Measurements from ENCODE around the gene AACS.

The AACS gene

GRCh38 chr12:125113263-125113662 lies 48.0 kb downstream of the AACS start:
- H3K9ac ChIP-seq (ENCODE audit: low read length) = no peak overlapping the region
- peaks cover 5% of the 10 kb centered on the region for H3K36me3 ChIP-seq (ENCODE audit: insufficient read depth, low read length)
- H3K4me3 ChIP-seq (ENCODE audit: low read depth in 1 of 2, low read length in 2 of 2) = no peak overlapping the region
- H3K9me3 ChIP-seq (ENCODE audit: low read length) = no peaks in the 10 kb centered on the region
- no peak overlapping the region for H3K27ac ChIP-seq (ENCODE audit: low read depth, low read length)
- H3K27me3 ChIP-seq (ENCODE audit: control insufficient read depth in 1 of 2, insufficient read depth in 2 of 2, low read length in 2 of 2) = no peaks in the 10 kb centered on the region
- H3K4me1 ChIP-seq (ENCODE audit: insufficient read depth, low read length) = no peaks in the 10 kb centered on the region

- no peaks in the 10 kb centered on the region for H3K9me3 ChIP-seq (ENCODE audit: low read length)
- H3K27me3 ChIP-seq (ENCODE audit: control insufficient read depth in 1 of 2, insufficient read depth in 2 of 2, low read length in 2 of 2) = no peaks in the 10 kb centered on the region
- H3K9ac ChIP-seq (ENCODE audit: low read length) = no peak overlapping the region
- H3K4me1 ChIP-seq (ENCODE audit: insufficient read depth, low read length) = no peaks in the 10 kb centered on the region
- no peak overlapping the region for H3K4me3 ChIP-seq (ENCODE audit: low read depth in 1 of 2, low read length in 2 of 2)
- H3K36me3 ChIP-seq (ENCODE audit: insufficient read depth, low read length) = peaks cover 5% of the 10 kb centered on the region
- no peak overlapping the region for H3K27ac ChIP-seq (ENCODE audit: low read depth, low read length)
Observed at GRCh38 chr12:125113789-125114188, 48.6 kb downstream of the AACS start.

- Histone ChIP-seq H3K27me3 (ENCODE audit: control insufficient read depth in 1 of 2, insufficient read depth in 2 of 2, low read length in 2 of 2) (no peaks in the 10 kb centered on the region), H3K4me3 (ENCODE audit: low read depth in 1 of 2, low read length in 2 of 2) (no peak overlapping the region), H3K4me1 (ENCODE audit: insufficient read depth, low read length) (no peaks in the 10 kb centered on the region), H3K27ac (ENCODE audit: low read depth, low read length) (no peak overlapping the region), H3K9me3 (ENCODE audit: low read length) (no peaks in the 10 kb centered on the region), H3K36me3 (ENCODE audit: insufficient read depth, low read length) (no peaks in the 10 kb centered on the region), H3K9ac (ENCODE audit: low read length) (no peak overlapping the region)
Observed at GRCh38 chr12:125114365-125115141, 49.3 kb downstream of the AACS start.

- Histone ChIP-seq H3K4me1 (ENCODE audit: insufficient read depth, low read length) (no peaks in the 10 kb centered on the region), H3K9me3 (ENCODE audit: low read length) (no peaks in the 10 kb centered on the region), H3K27ac (ENCODE audit: low read depth, low read length) (no peak overlapping the region), H3K27me3 (ENCODE audit: control insufficient read depth in 1 of 2, insufficient read depth in 2 of 2, low read length in 2 of 2) (no peaks in the 10 kb centered on the region), H3K9ac (ENCODE audit: low read length) (no peak overlapping the region), H3K36me3 (ENCODE audit: insufficient read depth, low read length) (peaks cover 7% of the 10 kb centered on the region), H3K4me3 (ENCODE audit: low read depth in 1 of 2, low read length in 2 of 2) (no peak overlapping the region)
Observed at GRCh38 chr12:125120566-125120965, 55.3 kb downstream of the AACS start.

- H3K4me1 ChIP-seq (ENCODE audit: insufficient read depth, low read length) = no peaks in the 10 kb centered on the region
- H3K27ac ChIP-seq (ENCODE audit: low read depth, low read length) = no peak overlapping the region
- H3K9me3 ChIP-seq (ENCODE audit: low read length) = no peaks in the 10 kb centered on the region
- H3K36me3 ChIP-seq (ENCODE audit: insufficient read depth, low read length) = peaks cover 7% of the 10 kb centered on the region
- H3K27me3 ChIP-seq (ENCODE audit: control insufficient read depth in 1 of 2, insufficient read depth in 2 of 2, low read length in 2 of 2) = no peaks in the 10 kb centered on the region
- no peak overlapping the region for H3K9ac ChIP-seq (ENCODE audit: low read length)
- H3K4me3 ChIP-seq (ENCODE audit: low read depth in 1 of 2, low read length in 2 of 2) = no peak overlapping the region
Observed at GRCh38 chr12:125121106-125121505, 55.9 kb downstream of the AACS start.

- no peaks in the 10 kb centered on the region for H3K4me1 ChIP-seq (ENCODE audit: insufficient read depth, low read length)
- peaks cover 7% of the 10 kb centered on the region for H3K36me3 ChIP-seq (ENCODE audit: insufficient read depth, low read length)
- H3K9me3 ChIP-seq (ENCODE audit: low read length) = no peaks in the 10 kb centered on the region
- no peak overlapping the region for H3K27ac ChIP-seq (ENCODE audit: low read depth, low read length)
- H3K4me3 ChIP-seq (ENCODE audit: low read depth in 1 of 2, low read length in 2 of 2) = no peak overlapping the region
- no peak overlapping the region for H3K9ac ChIP-seq (ENCODE audit: low read length)
- no peaks in the 10 kb centered on the region for H3K27me3 ChIP-seq (ENCODE audit: control insufficient read depth in 1 of 2, insufficient read depth in 2 of 2, low read length in 2 of 2)
Observed at GRCh38 chr12:125122668-125123067, 57.4 kb downstream of the AACS start.

GRCh38 chr12:125124320-125124966 lies 59.2 kb downstream of the AACS start:
- Histone ChIP-seq H3K4me1 (ENCODE audit: insufficient read depth, low read length) (no peaks in the 10 kb centered on the region), H3K27me3 (ENCODE audit: control insufficient read depth in 1 of 2, insufficient read depth in 2 of 2, low read length in 2 of 2) (no peaks in the 10 kb centered on the region), H3K9me3 (ENCODE audit: low read length) (no peaks in the 10 kb centered on the region), H3K36me3 (ENCODE audit: insufficient read depth, low read length) (peaks cover 8% of the 10 kb centered on the region), H3K4me3 (ENCODE audit: low read depth in 1 of 2, low read length in 2 of 2) (no peak overlapping the region), H3K9ac (ENCODE audit: low read length) (no peak overlapping the region), H3K27ac (ENCODE audit: low read depth, low read length) (no peak overlapping the region)

- H3K4me3 ChIP-seq (ENCODE audit: low read depth in 1 of 2, low read length in 2 of 2) = no peak overlapping the region
- peaks cover 11% of the 10 kb centered on the region for H3K36me3 ChIP-seq (ENCODE audit: insufficient read depth, low read length)
- H3K27ac ChIP-seq (ENCODE audit: low read depth, low read length) = no peak overlapping the region
- H3K27me3 ChIP-seq (ENCODE audit: control insufficient read depth in 1 of 2, insufficient read depth in 2 of 2, low read length in 2 of 2) = no peaks in the 10 kb centered on the region
- no peaks in the 10 kb centered on the region for H3K9me3 ChIP-seq (ENCODE audit: low read length)
- H3K4me1 ChIP-seq (ENCODE audit: insufficient read depth, low read length) = no peaks in the 10 kb centered on the region
- no peak overlapping the region for H3K9ac ChIP-seq (ENCODE audit: low read length)
Observed at GRCh38 chr12:125125271-125125670, 60.0 kb downstream of the AACS start.

- Histone ChIP-seq H3K4me3 (ENCODE audit: low read depth in 1 of 2, low read length in 2 of 2) (no peak overlapping the region), H3K36me3 (ENCODE audit: insufficient read depth, low read length) (peaks cover 11% of the 10 kb centered on the region), H3K9me3 (ENCODE audit: low read length) (no peaks in the 10 kb centered on the region), H3K27ac (ENCODE audit: low read depth, low read length) (no peak overlapping the region), H3K4me1 (ENCODE audit: insufficient read depth, low read length) (no peaks in the 10 kb centered on the region), H3K27me3 (ENCODE audit: control insufficient read depth in 1 of 2, insufficient read depth in 2 of 2, low read length in 2 of 2) (no peaks in the 10 kb centered on the region), H3K9ac (ENCODE audit: low read length) (no peak overlapping the region)
Observed at GRCh38 chr12:125128439-125129178, 63.4 kb downstream of the AACS start.

- Histone ChIP-seq H3K4me1 (ENCODE audit: insufficient read depth, low read length) (no peaks in the 10 kb centered on the region), H3K4me3 (ENCODE audit: low read depth in 1 of 2, low read length in 2 of 2) (no peak overlapping the region), H3K9ac (ENCODE audit: low read length) (no peak overlapping the region), H3K27me3 (ENCODE audit: control insufficient read depth in 1 of 2, insufficient read depth in 2 of 2, low read length in 2 of 2) (no peaks in the 10 kb centered on the region), H3K36me3 (ENCODE audit: insufficient read depth, low read length) (peaks cover 11% of the 10 kb centered on the region), H3K9me3 (ENCODE audit: low read length) (no peaks in the 10 kb centered on the region), H3K27ac (ENCODE audit: low read depth, low read length) (no peak overlapping the region)
Observed at GRCh38 chr12:125129179-125129571, 63.9 kb downstream of the AACS start.

GRCh38 chr12:125129591-125130255 lies 64.5 kb downstream of the AACS start:
- Histone ChIP-seq H3K9ac (ENCODE audit: low read length) (no peak overlapping the region), H3K4me1 (ENCODE audit: insufficient read depth, low read length) (no peaks in the 10 kb centered on the region), H3K9me3 (ENCODE audit: low read length) (no peaks in the 10 kb centered on the region), H3K36me3 (ENCODE audit: insufficient read depth, low read length) (peaks cover 9% of the 10 kb centered on the region), H3K4me3 (ENCODE audit: low read depth in 1 of 2, low read length in 2 of 2) (no peak overlapping the region), H3K27ac (ENCODE audit: low read depth, low read length) (no peak overlapping the region), H3K27me3 (ENCODE audit: control insufficient read depth in 1 of 2, insufficient read depth in 2 of 2, low read length in 2 of 2) (no peaks in the 10 kb centered on the region)

Data from muscle layer of colon (tissue), 2 donors.